HEK293 (cell line): Measurements from ENCODE around the gene LCNL1.
A peak's percentile ranks its signal among the peaks of the same experiment; 100 is the strongest.

Experiments used
- CTCF ChIA-PET: fragments of 350-600 bp; formaldehyde crosslinking; extraction: SDS; loops from one replicate; lab custom pipeline; 2021; ENCODE audit warnings: antibody characterized with exemption; lab: Yijun Ruan, JAX
- POLR2A ChIA-PET: fragments of 300-600 bp; formaldehyde crosslinking; extraction: SDS; loops from one replicate; lab custom pipeline; 2020; ENCODE audit warnings: antibody characterized with exemption, inconsistent platforms; lab: Yijun Ruan, JAX
- H3K27ac ChIP-seq: fragments of 200-500 bp; sonication (Bioruptor generic); 2 replicates; pipeline ENCODE4 v1.5.1; 2014; ENCODE audit warnings: low read depth, low read length, control low read depth, inconsistent platforms; ENCODE audit errors: extremely low read depth
- H3K36me3 ChIP-seq, 2 experiments: fragments of 200-500 bp in 1 of 2; sonication (Bioruptor generic) in 1 of 2; 1 replicate in 1 of 2; 2 replicates in 1 of 2; pipeline ENCODE4 v1.5.1; 2014 to 2017; ENCODE audit warnings: inconsistent platforms in 2 of 2, low read length in 2 of 2; ENCODE audit not compliant: control insufficient read depth in 2 of 2, insufficient read depth in 1 of 2
- H3K4me1 ChIP-seq: fragments of 200-500 bp; sonication (Bioruptor generic); 2 replicates; pipeline ENCODE4 v1.5.1; 2014; ENCODE audit warnings: mild to moderate bottlenecking, low read length, inconsistent platforms; ENCODE audit not compliant: control insufficient read depth, insufficient read depth
- H3K4me3 ChIP-seq: 2 replicates; pipeline ENCODE4 v1.5.1; 2011; ENCODE audit warnings: low read depth, mild to moderate bottlenecking, control low read depth, low read length, moderate library complexity
- H3K9me3 ChIP-seq: fragments of 200-500 bp; sonication (Bioruptor generic); 2 replicates; pipeline ENCODE4 v1.5.1; 2014; ENCODE audit warnings: low read depth, low read length, inconsistent platforms; ENCODE audit not compliant: control insufficient read depth, insufficient read depth
- HIC1 ChIP-seq: fragments of 450-650 bp; formaldehyde crosslinking; IDR thresholded peaks from 2 replicates; pipeline ENCODE4 v1.5.1; 2016; ENCODE audit warnings: missing biosample characterization, missing genetic modification characterization
- KLF1 ChIP-seq: fragments of 450-650 bp; formaldehyde crosslinking; IDR thresholded peaks from 2 replicates; pipeline ENCODE4 v1.5.1; 2016; ENCODE audit warnings: missing biosample characterization, missing genetic modification characterization
- KLF10 ChIP-seq: fragments of 450-650 bp; IDR thresholded peaks from 2 replicates; pipeline ENCODE4 v1.5.1; 2018; ENCODE audit warnings: missing biosample characterization, mild to moderate bottlenecking, missing genetic modification characterization
- KLF7 ChIP-seq: fragments of 450-650 bp; formaldehyde crosslinking; IDR thresholded peaks from 2 replicates; pipeline ENCODE4 v1.5.1; 2016; ENCODE audit warnings: missing biosample characterization, missing genetic modification characterization, borderline replicate concordance
- MYNN ChIP-seq: fragments of 450-650 bp; formaldehyde crosslinking; IDR thresholded peaks from 2 replicates; pipeline ENCODE4 v1.5.1; 2016; ENCODE audit warnings: missing biosample characterization, missing genetic modification characterization, borderline replicate concordance
- OVOL3 ChIP-seq: fragments of 450-650 bp; formaldehyde crosslinking; IDR thresholded peaks from 2 replicates; pipeline ENCODE4 v1.5.1; 2016; ENCODE audit warnings: missing biosample characterization, missing genetic modification characterization
- ZBTB10 ChIP-seq: fragments of 450-650 bp; formaldehyde crosslinking; IDR thresholded peaks from 2 replicates; pipeline ENCODE4 v1.5.1; 2016; ENCODE audit warnings: missing biosample characterization, missing genetic modification characterization
- ZBTB20 ChIP-seq: fragments of 450-650 bp; formaldehyde crosslinking; IDR thresholded peaks from 2 replicates; pipeline ENCODE4 v1.5.1; 2016; ENCODE audit warnings: missing biosample characterization, missing genetic modification characterization
- ZFP69B ChIP-seq: fragments of 450-650 bp; formaldehyde crosslinking; IDR thresholded peaks from 2 replicates; pipeline ENCODE4 v1.5.1; 2016; ENCODE audit warnings: missing biosample characterization, missing genetic modification characterization
- ZNF239 ChIP-seq: fragments of 450-650 bp; formaldehyde crosslinking; IDR thresholded peaks from 2 replicates; pipeline ENCODE4 v1.5.1; 2016; ENCODE audit warnings: missing biosample characterization, missing genetic modification characterization
- ZNF248 ChIP-seq: fragments of 450-650 bp; formaldehyde crosslinking; IDR thresholded peaks from 2 replicates; pipeline ENCODE4 v1.5.1; 2017; ENCODE audit warnings: missing biosample characterization, missing genetic modification characterization
- ZNF274 ChIP-seq, 2 experiments: fragments of 200-500 bp in 1 of 2; fragments of 450-650 bp in 1 of 2; sonication (Bioruptor generic) in 1 of 2; formaldehyde crosslinking in 1 of 2; IDR thresholded peaks; 2 replicates each; pipeline versions ENCODE4 v1.5.1 to v1.6.1; 2014 to 2016; ENCODE audit warnings: borderline replicate concordance in 1 of 2, inconsistent platforms in 1 of 2, low read length in 1 of 2, missing biosample characterization in 1 of 2, missing genetic modification characterization in 1 of 2
- ZNF571 ChIP-seq: fragments of 450-650 bp; formaldehyde crosslinking; IDR thresholded peaks from 2 replicates; pipeline ENCODE4 v1.5.0; 2017; ENCODE audit warnings: missing biosample characterization, missing genetic modification characterization
- ZNF600 ChIP-seq: fragments of 450-650 bp; formaldehyde crosslinking; IDR thresholded peaks from 2 replicates; pipeline ENCODE4 v1.5.1; 2016; ENCODE audit warnings: missing biosample characterization, missing genetic modification characterization
- ZNF707 ChIP-seq: fragments of 450-650 bp; formaldehyde crosslinking; IDR thresholded peaks from 2 replicates; pipeline ENCODE4 v1.5.1; 2016; ENCODE audit warnings: missing biosample characterization, missing genetic modification characterization
- ZNF791 ChIP-seq: fragments of 450-650 bp; formaldehyde crosslinking; IDR thresholded peaks from 2 replicates; pipeline ENCODE4 v1.5.1; 2016; ENCODE audit warnings: missing biosample characterization, missing genetic modification characterization
- ZNF792 ChIP-seq: fragments of 450-650 bp; formaldehyde crosslinking; IDR thresholded peaks from 2 replicates; pipeline ENCODE4 v1.5.1; 2016; ENCODE audit warnings: missing biosample characterization, missing genetic modification characterization
- TF ChIP-seq, protein P1 (sequence below): fragments of 450-650 bp; formaldehyde crosslinking; IDR thresholded peaks from 2 replicates; pipeline ENCODE4 v1.5.1; 2016; ENCODE audit warnings: missing biosample characterization, missing genetic modification characterization
- TF ChIP-seq, protein P2 (sequence below): fragments of 450-650 bp; IDR thresholded peaks from 2 replicates; pipeline ENCODE4 v1.5.1; 2018; ENCODE audit warnings: missing biosample characterization, missing genetic modification characterization
- TF ChIP-seq, protein P3 (sequence below): fragments of 450-650 bp; formaldehyde crosslinking; IDR thresholded peaks from 2 replicates; pipeline ENCODE4 v1.5.1; 2016; ENCODE audit warnings: missing biosample characterization, missing genetic modification characterization

Gene LCNL1

DNA sequence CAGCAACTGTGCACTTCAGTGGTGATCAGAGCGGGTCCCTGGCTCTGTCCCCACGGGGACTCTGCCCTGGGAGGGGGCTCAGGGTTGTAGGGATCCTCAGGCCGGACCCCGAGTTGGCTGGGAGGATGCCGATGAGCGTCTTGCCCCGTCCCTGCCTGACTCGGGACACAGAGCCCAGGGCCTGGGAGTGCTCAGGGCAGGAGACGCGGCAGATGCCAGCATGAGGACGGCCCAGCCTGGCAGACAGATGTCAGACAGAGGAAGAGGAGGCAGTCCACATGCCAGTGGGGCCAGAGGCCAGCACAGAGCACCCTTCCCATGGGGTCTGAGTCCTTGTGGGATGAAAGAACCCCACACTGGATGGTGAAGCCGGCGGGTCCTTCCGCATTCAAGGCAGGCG lies 19.5 kb upstream of the LCNL1 start:
- H3K4me1 ChIP-seq: no peaks in the 10 kb centered on the region
- TF ChIP-seq ZNF792 (tag by site-specific recombination) (no peak), ZBTB20 (peak; percentile 52), OVOL3 (tag by site-specific recombination) (no peak), ZFP69B (0 out of 2 replicates have a peak, but pooled peaks have one; percentile 0)
- H3K9me3 ChIP-seq: no peaks in the 10 kb centered on the region
- H3K27ac ChIP-seq: no peak overlapping the region
- POLR2A ChIA-PET: no interaction called here
- CTCF ChIA-PET: interaction anchor here (1.0 to 2.1 kb wide), 2 partner anchors 16 to 180 kb away, joined by 3 to 9 read pairs; no protein-coding TSS in a partner anchor
- H3K36me3 ChIP-seq: no peaks in the 10 kb centered on the region
- no peak overlapping the region for H3K4me3 ChIP-seq

GRCh38 chr9:136963751-136964150 lies 19.0 kb upstream of the LCNL1 start:
- no peak overlapping the region for H3K4me3 ChIP-seq
- H3K4me1 ChIP-seq: no peaks in the 10 kb centered on the region
- ChIA-PET CTCF (interaction anchor here (0.6 to 2.1 kb wide), 4 partner anchors 13 to 181 kb away, joined by 3 to 9 read pairs (median 3); partner anchors contain the start of gene PTGDS), POLR2A (no interaction called here)
- no peaks in the 10 kb centered on the region for H3K36me3 ChIP-seq
- no peak overlapping the region for H3K27ac ChIP-seq
- TF ChIP-seq ZNF239 (tag by site-specific recombination) (no peak), KLF10 (no peak), ZNF707 (tag by site-specific recombination) (no peak), ZNF274 (IDR thresholded peaks at IDR 0.05; ENCODE audit: low read length) (no peak), ZNF274 (tag by site-specific recombination; IDR thresholded peaks at IDR 0.05; ENCODE audit: borderline replicate concordance) (no peak), ZNF248 (no peak), MYNN (no peak), KLF1 (tag by site-specific recombination) (no peak), ZBTB10 (tag by site-specific recombination) (no peak), ZNF791 (tag by site-specific recombination) (no peak), ZNF792 (tag by site-specific recombination) (no peak), ZNF571 (tag by site-specific recombination) (no peak)
- TF ChIP-seq, protein P1, sequence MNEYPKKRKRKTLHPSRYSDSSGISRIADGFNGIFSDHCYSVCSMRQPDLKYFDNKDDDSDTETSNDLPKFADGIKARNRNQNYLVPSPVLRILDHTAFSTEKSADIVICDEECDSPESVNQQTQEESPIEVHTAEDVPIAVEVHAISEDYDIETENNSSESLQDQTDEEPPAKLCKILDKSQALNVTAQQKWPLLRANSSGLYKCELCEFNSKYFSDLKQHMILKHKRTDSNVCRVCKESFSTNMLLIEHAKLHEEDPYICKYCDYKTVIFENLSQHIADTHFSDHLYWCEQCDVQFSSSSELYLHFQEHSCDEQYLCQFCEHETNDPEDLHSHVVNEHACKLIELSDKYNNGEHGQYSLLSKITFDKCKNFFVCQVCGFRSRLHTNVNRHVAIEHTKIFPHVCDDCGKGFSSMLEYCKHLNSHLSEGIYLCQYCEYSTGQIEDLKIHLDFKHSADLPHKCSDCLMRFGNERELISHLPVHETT (tag by site-specific recombination): no peak
- TF ChIP-seq, protein P2, sequence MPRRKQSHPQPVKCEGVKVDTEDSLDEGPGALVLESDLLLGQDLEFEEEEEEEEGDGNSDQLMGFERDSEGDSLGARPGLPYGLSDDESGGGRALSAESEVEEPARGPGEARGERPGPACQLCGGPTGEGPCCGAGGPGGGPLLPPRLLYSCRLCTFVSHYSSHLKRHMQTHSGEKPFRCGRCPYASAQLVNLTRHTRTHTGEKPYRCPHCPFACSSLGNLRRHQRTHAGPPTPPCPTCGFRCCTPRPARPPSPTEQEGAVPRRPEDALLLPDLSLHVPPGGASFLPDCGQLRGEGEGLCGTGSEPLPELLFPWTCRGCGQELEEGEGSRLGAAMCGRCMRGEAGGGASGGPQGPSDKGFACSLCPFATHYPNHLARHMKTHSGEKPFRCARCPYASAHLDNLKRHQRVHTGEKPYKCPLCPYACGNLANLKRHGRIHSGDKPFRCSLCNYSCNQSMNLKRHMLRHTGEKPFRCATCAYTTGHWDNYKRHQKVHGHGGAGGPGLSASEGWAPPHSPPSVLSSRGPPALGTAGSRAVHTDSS (tag by site-specific recombination): no peak
- TF ChIP-seq, all 188 proteins: peak for 0
- no peaks in the 10 kb centered on the region for H3K9me3 ChIP-seq

DNA sequence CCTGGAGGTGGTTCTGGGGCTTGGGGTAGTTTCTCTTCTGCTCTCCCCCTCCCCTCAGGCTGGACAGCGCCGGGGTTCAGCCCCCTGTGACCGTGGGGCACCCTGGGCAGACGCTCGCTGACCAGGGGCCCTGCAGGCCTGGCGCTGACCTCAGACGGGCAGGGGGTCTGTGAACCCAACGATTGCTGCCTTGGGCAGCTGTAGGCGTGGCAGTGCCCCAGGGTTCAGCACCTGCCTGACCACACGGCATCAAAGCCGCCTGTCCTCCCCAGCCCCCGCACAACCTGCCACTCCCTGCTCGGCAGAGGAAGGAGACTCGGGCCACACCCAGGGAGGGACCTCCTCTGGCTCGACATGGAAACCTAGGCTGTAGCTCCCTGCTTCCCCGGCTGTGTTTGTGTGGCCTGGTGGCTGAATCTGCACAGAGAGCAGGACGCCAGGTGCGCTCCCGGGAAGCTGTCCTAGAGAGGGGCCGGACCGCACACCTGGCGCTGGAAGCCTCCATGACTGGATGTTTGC lies 18.6 kb upstream of the LCNL1 start:
- POLR2A ChIA-PET: no interaction called here
- H3K4me3 ChIP-seq: no peak overlapping the region
- H3K9me3 ChIP-seq: no peaks in the 10 kb centered on the region
- no peaks in the 10 kb centered on the region for H3K4me1 ChIP-seq
- CTCF ChIA-PET: interaction anchor here (0.6 to 1.7 kb wide), 6 partner anchors 13 to 102 kb away, joined by 3 to 11 read pairs (median 4); partner anchors contain the start of genes C8G and PTGDS
- H3K36me3 ChIP-seq: no peaks in the 10 kb centered on the region
- no peak overlapping the region for H3K27ac ChIP-seq
- TF ChIP-seq, protein P3, sequence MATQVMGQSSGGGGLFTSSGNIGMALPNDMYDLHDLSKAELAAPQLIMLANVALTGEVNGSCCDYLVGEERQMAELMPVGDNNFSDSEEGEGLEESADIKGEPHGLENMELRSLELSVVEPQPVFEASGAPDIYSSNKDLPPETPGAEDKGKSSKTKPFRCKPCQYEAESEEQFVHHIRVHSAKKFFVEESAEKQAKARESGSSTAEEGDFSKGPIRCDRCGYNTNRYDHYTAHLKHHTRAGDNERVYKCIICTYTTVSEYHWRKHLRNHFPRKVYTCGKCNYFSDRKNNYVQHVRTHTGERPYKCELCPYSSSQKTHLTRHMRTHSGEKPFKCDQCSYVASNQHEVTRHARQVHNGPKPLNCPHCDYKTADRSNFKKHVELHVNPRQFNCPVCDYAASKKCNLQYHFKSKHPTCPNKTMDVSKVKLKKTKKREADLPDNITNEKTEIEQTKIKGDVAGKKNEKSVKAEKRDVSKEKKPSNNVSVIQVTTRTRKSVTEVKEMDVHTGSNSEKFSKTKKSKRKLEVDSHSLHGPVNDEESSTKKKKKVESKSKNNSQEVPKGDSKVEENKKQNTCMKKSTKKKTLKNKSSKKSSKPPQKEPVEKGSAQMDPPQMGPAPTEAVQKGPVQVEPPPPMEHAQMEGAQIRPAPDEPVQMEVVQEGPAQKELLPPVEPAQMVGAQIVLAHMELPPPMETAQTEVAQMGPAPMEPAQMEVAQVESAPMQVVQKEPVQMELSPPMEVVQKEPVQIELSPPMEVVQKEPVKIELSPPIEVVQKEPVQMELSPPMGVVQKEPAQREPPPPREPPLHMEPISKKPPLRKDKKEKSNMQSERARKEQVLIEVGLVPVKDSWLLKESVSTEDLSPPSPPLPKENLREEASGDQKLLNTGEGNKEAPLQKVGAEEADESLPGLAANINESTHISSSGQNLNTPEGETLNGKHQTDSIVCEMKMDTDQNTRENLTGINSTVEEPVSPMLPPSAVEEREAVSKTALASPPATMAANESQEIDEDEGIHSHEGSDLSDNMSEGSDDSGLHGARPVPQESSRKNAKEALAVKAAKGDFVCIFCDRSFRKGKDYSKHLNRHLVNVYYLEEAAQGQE (tag by site-specific recombination): peak; percentile 91
- TF ChIP-seq HIC1 (tag by site-specific recombination) (0 out of 2 replicates have a peak, but pooled peaks have one; percentile 29), ZNF600 (0 out of 2 replicates have a peak, but pooled peaks have one; percentile 14), KLF7 (tag by site-specific recombination) (peak; percentile 74)
